ENCODE measurements around the gene FBXL15. TPM values are rescaled to one million over a fixed set of nuclear protein-coding genes. Genes with fewer than 3 reads are reported as not detected.
A peak's percentile ranks its signal among the peaks of the same experiment; 100 is the strongest.

Gene FBXL15
- total RNA-seq, 4 donors from 2014 or later, result 36.9 to 57.8 (median 44.8) TPM

DNA sequence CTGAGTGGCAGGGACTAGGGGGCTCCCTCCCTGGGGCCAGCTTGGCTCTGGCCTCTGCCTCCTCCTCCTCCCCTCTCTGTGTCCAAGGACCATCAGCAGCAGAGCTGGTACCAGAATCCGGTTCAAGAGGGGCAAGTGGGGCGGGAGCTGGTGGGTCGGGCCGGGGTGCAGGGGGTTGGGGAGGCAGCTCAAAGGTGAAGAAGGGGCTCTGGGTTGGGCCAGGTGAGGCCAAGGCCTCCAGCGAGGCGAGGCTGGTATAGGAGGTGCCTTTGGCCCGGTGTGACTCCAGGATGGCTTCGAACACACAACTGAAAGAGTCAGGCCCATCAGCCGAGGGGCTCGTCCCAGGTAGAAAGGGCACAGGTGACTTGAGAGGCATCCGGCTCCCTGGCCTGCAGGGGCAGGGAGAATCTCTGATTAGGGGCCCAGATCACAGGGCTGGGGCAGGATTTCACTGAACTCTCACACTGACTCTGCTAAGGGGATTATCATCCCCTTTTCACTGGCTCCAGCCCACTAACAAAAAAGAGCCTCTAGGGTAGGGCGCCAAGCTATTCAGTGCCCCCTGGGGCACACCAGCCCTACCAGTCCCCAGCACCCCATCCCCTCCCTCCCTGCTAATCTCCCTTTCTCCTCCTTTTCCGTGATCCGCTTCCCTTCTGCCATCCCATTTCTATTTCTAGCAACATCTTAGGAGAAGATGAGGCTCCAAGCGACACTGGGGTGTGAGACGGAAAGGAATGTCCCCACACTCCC, 6.7 kb upstream of the FBXL15 start:
- H3K27me3 ChIP-seq, result peaks cover 0 to 14% of the 10 kb centered on the region in 2 donors
- no peak for DNase-seq
- no peak overlapping the region for H3K27ac ChIP-seq
- H3K36me3 ChIP-seq, result no peaks in the 10 kb centered on the region
- no peak overlapping the region for H3K4me3 ChIP-seq
- peaks cover 0 to 22% (median 9%) of the 10 kb centered on the region in 4 donors for H3K4me1 ChIP-seq
- H3K9me3 ChIP-seq, result no peaks in the 10 kb centered on the region
- TF ChIP-seq, protein P1, sequence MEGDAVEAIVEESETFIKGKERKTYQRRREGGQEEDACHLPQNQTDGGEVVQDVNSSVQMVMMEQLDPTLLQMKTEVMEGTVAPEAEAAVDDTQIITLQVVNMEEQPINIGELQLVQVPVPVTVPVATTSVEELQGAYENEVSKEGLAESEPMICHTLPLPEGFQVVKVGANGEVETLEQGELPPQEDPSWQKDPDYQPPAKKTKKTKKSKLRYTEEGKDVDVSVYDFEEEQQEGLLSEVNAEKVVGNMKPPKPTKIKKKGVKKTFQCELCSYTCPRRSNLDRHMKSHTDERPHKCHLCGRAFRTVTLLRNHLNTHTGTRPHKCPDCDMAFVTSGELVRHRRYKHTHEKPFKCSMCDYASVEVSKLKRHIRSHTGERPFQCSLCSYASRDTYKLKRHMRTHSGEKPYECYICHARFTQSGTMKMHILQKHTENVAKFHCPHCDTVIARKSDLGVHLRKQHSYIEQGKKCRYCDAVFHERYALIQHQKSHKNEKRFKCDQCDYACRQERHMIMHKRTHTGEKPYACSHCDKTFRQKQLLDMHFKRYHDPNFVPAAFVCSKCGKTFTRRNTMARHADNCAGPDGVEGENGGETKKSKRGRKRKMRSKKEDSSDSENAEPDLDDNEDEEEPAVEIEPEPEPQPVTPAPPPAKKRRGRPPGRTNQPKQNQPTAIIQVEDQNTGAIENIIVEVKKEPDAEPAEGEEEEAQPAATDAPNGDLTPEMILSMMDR (IDR thresholded peaks at IDR 0.05), result no peak
- no peak for TF ChIP-seq POLR2A (IDR thresholded peaks at IDR 0.05)

DNA sequence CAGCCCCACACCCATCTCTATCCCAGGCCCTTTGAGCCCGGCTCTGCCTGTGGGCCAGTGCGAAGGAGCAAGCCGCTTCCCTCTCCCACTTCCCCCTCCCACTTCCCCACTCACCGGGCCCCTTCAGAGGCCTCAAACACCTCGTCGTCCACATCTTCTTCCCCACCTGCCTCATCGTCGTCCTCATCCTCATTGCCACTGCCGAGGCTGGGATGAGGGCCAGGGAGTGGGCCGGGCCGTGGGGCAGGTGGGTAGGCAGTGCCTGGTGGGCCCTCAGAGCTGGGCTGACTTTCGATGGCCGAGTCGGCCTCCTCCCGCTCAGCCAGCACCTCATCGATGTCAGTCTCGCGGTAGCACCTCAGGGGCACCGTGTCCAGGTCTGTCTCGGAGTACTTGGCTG, 5.9 kb upstream of the FBXL15 start:
- H3K4me3 ChIP-seq, result no peak overlapping the region
- H3K9me3 ChIP-seq, result no peaks in the 10 kb centered on the region
- H3K36me3 ChIP-seq, result no peaks in the 10 kb centered on the region
- H3K27ac ChIP-seq, result no peak overlapping the region
- peaks cover 0 to 14% of the 10 kb centered on the region in 2 donors for H3K27me3 ChIP-seq
- no peak for DNase-seq
- TF ChIP-seq, protein P1 (IDR thresholded peaks at IDR 0.05), result no peak
- no peak for TF ChIP-seq POLR2A (IDR thresholded peaks at IDR 0.05)
- peaks cover 0 to 24% (median 13%) of the 10 kb centered on the region in 4 donors for H3K4me1 ChIP-seq

DNA sequence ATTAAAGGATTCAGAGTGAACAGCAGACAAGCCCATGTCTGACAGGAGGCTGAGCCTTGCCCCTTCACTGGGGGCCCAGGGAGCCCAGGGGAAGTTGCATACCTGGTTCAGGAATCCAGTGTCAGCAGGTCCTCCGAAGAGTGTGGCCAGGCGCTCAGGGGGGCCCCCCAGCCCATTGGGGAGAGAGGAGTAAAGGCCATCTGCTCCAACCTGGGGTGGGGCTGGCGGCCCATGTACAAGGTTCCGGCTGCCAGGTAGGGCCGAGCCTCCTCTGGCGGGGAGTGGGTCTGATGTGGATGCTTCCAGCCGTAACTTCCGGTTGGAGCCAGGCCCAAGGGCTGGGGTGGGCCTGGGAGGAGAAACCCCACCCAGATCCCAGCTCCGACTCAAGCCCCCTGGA, 4.4 kb upstream of the FBXL15 start:
- Histone ChIP-seq H3K9me3 (no peaks in the 10 kb centered on the region), H3K27me3 (peaks cover 0 to 4% of the 10 kb centered on the region in 2 donors), H3K4me3 (no peak overlapping the region), H3K27ac (no peak overlapping the region), H3K4me1 (peaks cover 0 to 18% (median 15%) of the 10 kb centered on the region in 4 donors), H3K36me3 (no peaks in the 10 kb centered on the region)
- TF ChIP-seq POLR2A (IDR thresholded peaks at IDR 0.05), result no peak
- TF ChIP-seq, protein P1 (IDR thresholded peaks at IDR 0.05), result no peak
- DNase-seq, result no peak

DNA sequence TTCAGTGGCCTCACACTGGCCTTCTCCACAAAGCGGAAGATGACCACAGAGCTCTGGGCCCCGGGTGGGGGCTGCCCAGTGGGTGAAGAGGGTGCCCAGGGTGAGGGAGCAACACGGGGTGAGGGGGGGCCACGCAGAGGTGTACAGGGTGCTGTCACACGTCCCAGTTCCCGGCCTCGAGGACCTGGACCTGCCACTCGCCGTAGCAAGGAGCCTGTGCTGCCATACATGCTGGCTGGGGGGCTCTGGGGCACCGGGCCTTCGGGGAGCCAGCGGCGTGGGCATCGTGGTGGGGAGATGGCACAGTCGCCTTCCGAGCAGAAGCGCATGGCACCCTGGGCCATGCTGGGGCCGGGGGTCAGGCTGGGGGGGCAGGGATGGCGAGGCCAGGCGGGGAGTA, 3.9 kb upstream of the FBXL15 start:
- no peaks in the 10 kb centered on the region for H3K36me3 ChIP-seq
- H3K27ac ChIP-seq, result no peak overlapping the region
- H3K27me3 ChIP-seq, result peaks cover 0 to 4% of the 10 kb centered on the region in 2 donors
- no peaks in the 10 kb centered on the region for H3K9me3 ChIP-seq
- TF ChIP-seq, protein P1 (IDR thresholded peaks at IDR 0.05), result no peak
- no peak for DNase-seq
- no peak overlapping the region for H3K4me3 ChIP-seq
- peaks cover 0 to 18% (median 16%) of the 10 kb centered on the region in 4 donors for H3K4me1 ChIP-seq

DNA sequence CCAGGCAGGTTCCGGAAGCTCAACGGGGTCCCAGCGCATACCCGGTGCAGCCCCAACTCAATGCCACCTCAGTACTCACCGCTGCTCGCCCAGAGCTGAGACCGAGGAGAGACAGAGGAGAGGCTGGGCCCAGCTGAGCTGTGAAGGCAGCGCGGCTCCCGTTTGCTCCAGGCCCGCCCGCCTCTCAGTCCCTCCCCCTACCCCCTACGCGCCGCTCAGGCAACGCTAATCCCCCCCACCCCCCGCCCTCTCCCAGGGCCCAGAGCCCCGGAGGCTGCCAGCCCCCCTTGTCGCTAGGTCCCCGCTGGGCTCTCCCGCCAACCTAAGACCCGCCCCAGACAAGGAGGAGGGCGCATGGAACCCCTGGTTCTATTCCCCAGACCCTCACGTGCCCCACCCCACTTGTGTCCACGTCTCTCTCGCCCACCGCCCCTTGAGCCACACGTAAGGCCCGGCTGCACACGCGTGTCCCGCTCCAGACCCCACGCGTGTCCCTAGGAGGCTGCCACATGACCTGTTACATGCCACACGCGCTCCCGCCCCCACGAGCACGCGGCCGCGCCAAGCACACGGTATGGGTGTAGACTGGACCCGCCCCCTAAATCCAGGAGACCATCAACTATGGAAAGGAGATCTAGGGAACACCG, 1.9 kb upstream of the FBXL15 start, which contains the start of gene PSD:
Gene PSD, minus strand, starts transcription at position 164 of the 647 bp plus-strand sequence. CDS start 1,747 bp downstream, outside the sequence.
- peaks cover 0 to 36% (median 26%) of the 10 kb centered on the region in 4 donors for H3K4me1 ChIP-seq
- peaks cover 0 to 4% of the 10 kb centered on the region in 2 donors for H3K27me3 ChIP-seq
- no peak within 1 kb of the TSS for H3K27ac ChIP-seq
- peaks cover 0 to 9% (median 0%) of the 10 kb centered on the region in 3 donors for H3K36me3 ChIP-seq
- no peaks in the 10 kb centered on the region for H3K9me3 ChIP-seq
- no peak for DNase-seq
- TF ChIP-seq, protein P1 (IDR thresholded peaks at IDR 0.05), result no peak
- TF ChIP-seq POLR2A (IDR thresholded peaks at IDR 0.05), result no peak
- H3K4me3 ChIP-seq, result peak within 1 kb of the TSS; percentile 75 to 99 (median 90)

Measured in Peyer's patch (tissue), 4 donors.